ENCODE data around the gene IGSF9.
A peak's percentile ranks its signal among the peaks of the same experiment; 100 is the strongest.

IGSF9 gene

DNA sequence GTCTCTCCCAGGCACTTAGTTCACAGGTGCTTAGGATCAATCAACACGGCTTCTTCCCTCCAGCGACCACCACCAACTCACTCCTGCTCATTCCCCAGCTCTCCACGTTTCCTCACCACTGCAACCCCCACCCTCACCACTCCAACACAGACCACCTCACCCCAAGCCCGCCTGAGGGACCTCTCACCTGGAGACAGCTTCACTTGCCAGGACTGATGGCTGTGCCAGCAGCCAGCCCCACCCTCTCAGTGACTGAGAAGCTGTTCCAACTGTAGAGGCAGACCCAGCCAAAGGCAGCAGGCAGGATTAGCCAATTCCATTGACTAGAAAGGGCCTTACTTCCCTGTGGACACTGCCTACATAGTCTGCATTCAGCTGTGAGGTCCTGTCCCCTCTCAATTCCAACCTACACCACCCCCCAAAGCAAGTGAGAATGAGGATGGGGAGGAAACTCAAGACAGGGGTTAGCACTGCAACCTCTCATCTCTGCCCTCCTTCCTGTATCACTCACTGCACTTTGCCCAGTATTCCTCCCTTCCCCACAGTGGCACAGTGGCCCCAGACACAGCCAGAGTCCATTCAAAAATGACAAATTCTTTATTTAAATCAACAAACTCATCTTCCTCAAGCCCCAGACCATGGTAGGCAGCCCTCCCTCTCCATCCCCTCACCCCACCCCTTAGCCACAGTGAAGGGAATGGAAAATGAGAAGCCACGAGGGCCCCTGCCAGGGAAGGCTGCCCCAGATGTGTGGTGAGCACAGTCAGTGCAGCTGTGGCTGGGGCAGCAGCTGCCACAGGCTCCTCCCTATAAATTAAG, 27.7 kb downstream of the IGSF9 start:
- no peak for DNase-seq (ENCODE audit: low read depth)
- TF ChIP-seq CTCF (conservative IDR thresholded peaks at IDR 0.05; ENCODE audit: control insufficient read depth, insufficient read depth, low read depth, low read length), result no peak
- H3K4me3 ChIP-seq (ENCODE audit: control insufficient read depth, low read depth, low read length), result no peak overlapping the region

DNA sequence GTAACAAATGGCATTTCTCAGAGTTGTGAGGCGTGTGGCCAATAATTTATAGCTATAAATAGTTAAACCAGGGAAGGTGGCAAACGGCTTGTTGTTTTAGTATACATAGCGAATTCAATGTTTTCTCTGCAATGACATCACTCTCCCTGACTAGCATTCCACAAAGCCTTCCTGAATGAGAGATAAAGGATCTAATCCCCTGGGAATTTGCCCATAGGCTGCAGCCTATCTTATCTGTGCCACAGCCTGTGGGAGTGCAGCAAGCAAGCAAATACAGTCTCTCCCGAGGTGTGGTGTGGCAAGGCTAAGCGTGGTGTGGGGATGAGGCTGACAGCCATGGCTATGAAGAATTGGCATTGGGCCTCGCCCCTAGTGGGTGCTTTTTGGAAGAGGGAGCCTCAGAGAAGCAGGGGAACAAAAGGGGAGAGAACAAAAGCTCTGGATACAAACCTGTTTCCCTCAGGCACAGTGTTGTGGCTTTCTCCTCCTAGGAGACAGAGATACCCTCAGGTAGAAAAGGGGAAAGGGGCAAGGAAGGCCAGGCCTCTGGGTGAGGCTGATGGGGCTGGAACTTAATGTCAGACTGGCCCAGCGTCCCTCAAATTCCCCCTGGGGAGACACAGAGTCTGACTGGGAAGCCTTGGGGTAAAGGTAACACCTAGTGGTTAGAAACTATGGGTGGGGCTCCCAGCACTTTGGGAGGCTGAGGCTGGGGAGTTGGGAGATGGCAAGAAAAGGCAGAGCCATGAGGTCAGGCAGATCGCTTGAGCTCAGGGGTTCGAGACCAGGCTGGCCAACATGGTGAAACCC, 29.0 kb downstream of the IGSF9 start:
- peak; percentile 56 for DNase-seq (ENCODE audit: low read depth)
- TF ChIP-seq CTCF (conservative IDR thresholded peaks at IDR 0.05; ENCODE audit: control insufficient read depth, insufficient read depth, low read depth, low read length), result no peak
- H3K4me3 ChIP-seq (ENCODE audit: control insufficient read depth, low read depth, low read length), result no peak overlapping the region

- no peak for DNase-seq (ENCODE audit: low read depth)
- TF ChIP-seq CTCF (conservative IDR thresholded peaks at IDR 0.05; ENCODE audit: control insufficient read depth, insufficient read depth, low read depth, low read length), result no peak
- H3K4me3 ChIP-seq (ENCODE audit: control insufficient read depth, low read depth, low read length), result no peak overlapping the region
Measured at GRCh38 chr1:159915571-159916241, 29.7 kb downstream of the IGSF9 start.

- TF ChIP-seq CTCF (conservative IDR thresholded peaks at IDR 0.05; ENCODE audit: control insufficient read depth, insufficient read depth, low read depth, low read length), result no peak
- no peak for DNase-seq (ENCODE audit: low read depth)
- H3K4me3 ChIP-seq (ENCODE audit: control insufficient read depth, low read depth, low read length), result no peak overlapping the region
Measured at GRCh38 chr1:159914252-159915018, 31.0 kb downstream of the IGSF9 start.

DNA sequence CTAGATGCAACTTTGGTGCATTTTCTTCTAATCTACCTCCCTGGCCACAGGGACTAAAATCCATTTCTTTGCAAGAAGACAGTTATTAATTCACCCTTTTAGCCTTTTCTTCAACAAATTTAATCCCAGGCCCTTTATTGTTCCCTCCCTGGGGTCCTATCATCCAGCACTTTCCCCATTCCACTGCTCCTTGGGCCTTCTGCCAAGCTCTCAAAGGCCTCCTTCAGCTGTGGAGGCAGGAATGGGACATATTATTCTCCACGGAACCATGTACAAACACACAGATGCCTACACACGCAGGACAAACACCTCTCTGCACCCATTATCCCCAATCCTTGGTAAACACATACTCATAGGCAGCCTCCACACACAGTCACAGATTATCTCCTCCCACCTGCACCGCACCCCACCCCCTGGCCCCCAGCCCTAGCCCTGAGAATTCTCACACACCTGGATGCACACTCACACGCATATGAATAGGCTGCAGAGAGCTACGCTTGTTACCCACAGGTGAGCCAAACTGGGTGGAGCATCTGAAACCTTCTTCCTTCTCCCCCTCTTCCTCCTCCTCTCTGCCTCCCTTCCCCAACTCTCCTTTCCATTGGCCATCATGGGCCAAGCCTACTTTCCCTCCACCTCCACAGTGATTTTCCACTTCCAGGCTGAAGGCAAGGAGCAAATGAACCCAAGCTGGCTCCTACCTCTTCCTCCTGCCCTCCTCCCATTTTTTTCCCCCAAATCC, 31.8 kb downstream of the IGSF9 start:
- DNase-seq (ENCODE audit: low read depth), result no peak
- TF ChIP-seq CTCF (conservative IDR thresholded peaks at IDR 0.05; ENCODE audit: control insufficient read depth, insufficient read depth, low read depth, low read length), result no peak
- no peak overlapping the region for H3K4me3 ChIP-seq (ENCODE audit: control insufficient read depth, low read depth, low read length)

All from fibroblast of mammary gland (primary cell).